Body of pancreas (tissue), 4 donors: ENCODE results near the gene HEXD. TPM values are rescaled to one million over a fixed set of nuclear protein-coding genes. Genes with fewer than 3 reads are reported as not detected.

Source experiments
- ATAC-seq: fragments of 150-250 bp; one replicate; pipeline ENCODE4 v1.9.1; 2016
- DNase-seq, 4 donors: peaks; one replicate each; pipeline ENCODE4 v3.0.0-alpha.2; 2019
- H3K27ac ChIP-seq, 4 donors: fragments of 200-600 bp; sonication (generic); 1 replicate in 3 of 4; 2 replicates in 1 of 4; pipeline versions ENCODE4 v1.5.1 to v1.6.1; 2016 to 2019; ENCODE audit warnings: mild to moderate bottlenecking in 1 of 4, mixed read lengths in 1 of 4, moderate library complexity in 1 of 4
- H3K27me3 ChIP-seq, 2 donors: fragments of 200-600 bp; sonication (generic); one replicate each; pipeline ENCODE4 v1.6.0; 2016; ENCODE audit warnings: mild to moderate bottlenecking in 1 of 2
- H3K36me3 ChIP-seq, 2 donors: fragments of 200-600 bp; sonication (generic); replicated peaks in 1 of 2; 2 replicates each; pipeline ENCODE4 v1.5.1; 2016; ENCODE audit warnings: low read depth in 2 of 2; ENCODE audit not compliant: insufficient read depth in 1 of 2
- H3K4me1 ChIP-seq: fragments of 200-600 bp; sonication (generic); one replicate; pipeline ENCODE4 v1.6.0; 2016
- H3K4me3 ChIP-seq, 2 donors: fragments of 200-600 bp; sonication (generic); 1 replicate in 1 of 2; 2 replicates in 1 of 2; pipeline ENCODE4 v1.5.1; 2016 to 2019
- H3K9me3 ChIP-seq, 3 donors: fragments of 200-600 bp; sonication (generic); 1 replicate in 2 of 3; 2 replicates in 1 of 3; pipeline ENCODE4 v1.5.1; 2016
- POLR2A ChIP-seq, 3 donors: fragments of 450-650 bp; IDR thresholded peaks; one replicate each; pipeline ENCODE4 v1.6.1; 2016; ENCODE audit warnings: antibody characterized with exemption in 3 of 3, mild to moderate bottlenecking in 2 of 3
- WGBS, 2 donors: methylation state at CpG; one replicate each; pipeline ENCODE4 v1.1.5; 2017; 5-methylcytosine and 5-hydroxymethylcytosine counted together
- intact Hi-C: fragments of 100-400 bp; cut with DNase I; formaldehyde crosslinking; loops from one replicate; pipeline ENCODE4 v1.15.1; 2023
- total RNA-seq, 2 donors: library from RNA; depleted of rRNA; stranded (reverse); fragments of >200 nt; gene quantifications; one replicate each; pipeline ENCODE4 v1.1.0, GENCODE V29; 2016
- TF ChIP-seq, protein P1 (sequence below), 7 experiments: fragments of 450-650 bp in 4 of 7; fragments of 200-600 bp in 3 of 7; sonication (generic) in 3 of 7; IDR thresholded peaks; one replicate each; pipeline ENCODE4 v1.5.1; 2016 to 2019; ENCODE audit warnings: antibody characterized with exemption in 7 of 7

The HEXD gene
- total RNA-seq, 2 donors from 2014 or later, result 54.7 to 188 TPM

DNA sequence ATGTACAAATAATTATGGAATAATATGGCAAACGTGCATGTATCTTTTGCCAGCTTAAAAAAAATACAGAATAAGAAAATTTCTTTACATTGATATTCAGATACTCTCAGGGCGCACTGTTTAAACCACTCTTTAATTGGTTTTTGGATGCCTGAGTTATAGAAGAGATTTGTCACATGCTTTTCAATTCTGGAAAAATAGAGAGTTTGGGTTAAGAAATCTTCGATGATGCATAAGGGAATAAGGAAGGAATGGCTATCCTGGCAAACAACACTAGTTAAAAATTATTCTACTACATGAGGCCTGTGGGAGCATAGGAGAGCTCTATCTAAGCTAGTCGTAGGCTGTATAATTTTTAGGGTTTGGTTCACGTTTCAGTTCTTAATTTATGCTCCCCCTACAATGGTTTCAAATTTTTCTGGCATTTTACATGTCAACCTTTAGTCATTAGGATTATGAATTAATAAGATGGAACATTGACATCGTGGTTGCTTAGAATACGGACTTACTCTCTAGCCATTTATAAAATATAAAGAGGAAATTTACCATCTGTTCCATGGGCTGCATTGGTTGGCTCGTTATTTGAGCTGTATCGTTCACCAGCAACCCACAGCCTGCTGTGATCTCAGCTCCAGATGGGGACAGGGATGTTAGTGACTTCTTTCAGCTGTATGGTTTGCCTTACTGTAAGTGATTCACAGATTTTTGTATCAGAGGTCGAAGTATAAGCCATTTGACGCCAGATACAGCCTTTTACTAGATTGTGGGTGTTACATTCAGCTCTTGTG, 56.3 kb downstream of the HEXD start:
- H3K36me3 ChIP-seq, result peaks cover 0 to 18% of the 10 kb centered on the region in 2 donors
- 81 to 84% methylated on average over 11 of the region's 11 CpGs for WGBS, 2 donors

DNA sequence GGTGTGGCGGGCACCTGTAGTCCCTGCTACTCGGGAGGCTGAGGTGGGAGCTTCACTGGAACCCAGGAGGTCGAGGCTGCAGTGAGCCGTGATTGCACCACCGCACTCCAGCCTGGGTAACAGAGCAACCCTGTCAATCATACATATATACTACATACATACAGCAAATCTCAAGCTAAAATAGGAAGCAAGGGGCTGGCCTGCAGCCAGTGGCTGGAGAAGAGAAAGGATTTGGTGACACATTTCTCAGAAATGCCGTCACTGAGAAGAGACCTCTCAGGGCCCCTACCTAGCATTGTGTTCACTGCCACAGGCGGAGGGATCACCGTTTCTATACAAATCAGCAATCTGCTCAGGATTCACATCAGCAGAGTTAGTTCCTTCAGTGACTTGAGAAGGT, 57.3 kb downstream of the HEXD start:
- no peak for ATAC-seq
- TF ChIP-seq POLR2A (IDR thresholded peaks at IDR 0.05), result no peak
- TF ChIP-seq, protein P1, sequence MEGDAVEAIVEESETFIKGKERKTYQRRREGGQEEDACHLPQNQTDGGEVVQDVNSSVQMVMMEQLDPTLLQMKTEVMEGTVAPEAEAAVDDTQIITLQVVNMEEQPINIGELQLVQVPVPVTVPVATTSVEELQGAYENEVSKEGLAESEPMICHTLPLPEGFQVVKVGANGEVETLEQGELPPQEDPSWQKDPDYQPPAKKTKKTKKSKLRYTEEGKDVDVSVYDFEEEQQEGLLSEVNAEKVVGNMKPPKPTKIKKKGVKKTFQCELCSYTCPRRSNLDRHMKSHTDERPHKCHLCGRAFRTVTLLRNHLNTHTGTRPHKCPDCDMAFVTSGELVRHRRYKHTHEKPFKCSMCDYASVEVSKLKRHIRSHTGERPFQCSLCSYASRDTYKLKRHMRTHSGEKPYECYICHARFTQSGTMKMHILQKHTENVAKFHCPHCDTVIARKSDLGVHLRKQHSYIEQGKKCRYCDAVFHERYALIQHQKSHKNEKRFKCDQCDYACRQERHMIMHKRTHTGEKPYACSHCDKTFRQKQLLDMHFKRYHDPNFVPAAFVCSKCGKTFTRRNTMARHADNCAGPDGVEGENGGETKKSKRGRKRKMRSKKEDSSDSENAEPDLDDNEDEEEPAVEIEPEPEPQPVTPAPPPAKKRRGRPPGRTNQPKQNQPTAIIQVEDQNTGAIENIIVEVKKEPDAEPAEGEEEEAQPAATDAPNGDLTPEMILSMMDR (IDR thresholded peaks at IDR 0.05), result no peak
- no peak for DNase-seq
- Histone ChIP-seq H3K4me1 (no peaks in the 10 kb centered on the region), H3K27me3 (no peaks in the 10 kb centered on the region), H3K27ac (no peak overlapping the region), H3K4me3 (no peak overlapping the region), H3K36me3 (peaks cover 0 to 23% of the 10 kb centered on the region in 2 donors), H3K9me3 (no peaks in the 10 kb centered on the region)
- intact Hi-C loops, result no loop called here
- WGBS, 2 donors, result 91 to 96% methylated on average over 8 of the region's 8 CpGs

More for the DNA sequence above, 56.3 kb downstream of the HEXD start:
- Histone ChIP-seq H3K27me3 (no peaks in the 10 kb centered on the region), H3K4me1 (no peaks in the 10 kb centered on the region), H3K9me3 (no peaks in the 10 kb centered on the region), H3K27ac (no peak overlapping the region), H3K4me3 (no peak overlapping the region)
- TF ChIP-seq, protein P1 (IDR thresholded peaks at IDR 0.05), result no peak
- no peak for TF ChIP-seq POLR2A (IDR thresholded peaks at IDR 0.05)
- no peak for ATAC-seq
- intact Hi-C loops, result no loop called here
- no peak for DNase-seq

DNA sequence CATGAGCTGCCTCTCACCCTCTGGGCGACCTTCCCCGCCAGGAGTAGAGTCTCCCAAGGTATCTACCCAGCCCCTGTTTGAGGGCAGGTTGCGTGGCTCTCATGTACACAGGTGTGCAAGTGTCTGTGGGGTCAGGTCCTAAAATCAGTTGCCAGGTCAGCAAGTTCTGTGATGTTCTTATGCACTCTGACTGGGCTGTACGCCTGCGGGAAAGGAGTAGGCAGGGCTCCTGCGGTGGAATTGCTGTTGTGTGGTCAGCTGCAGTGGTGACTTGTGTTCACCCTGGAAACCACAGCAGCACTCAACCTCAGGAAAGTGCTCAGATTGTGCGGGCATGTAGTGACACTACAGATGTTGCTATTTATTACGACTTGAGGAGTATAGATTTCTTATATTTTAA, 59.8 kb downstream of the HEXD start:
- TF ChIP-seq, protein P1 (IDR thresholded peaks at IDR 0.05), result no peak
- no peak for TF ChIP-seq POLR2A (IDR thresholded peaks at IDR 0.05)
- Histone ChIP-seq H3K4me3 (no peak overlapping the region), H3K27me3 (no peaks in the 10 kb centered on the region), H3K27ac (no peak overlapping the region), H3K9me3 (no peaks in the 10 kb centered on the region), H3K36me3 (peaks cover 0 to 22% of the 10 kb centered on the region in 2 donors), H3K4me1 (no peaks in the 10 kb centered on the region)
- ATAC-seq (no peak), DNase-seq (no peak)
- WGBS, 2 donors, result 84 to 92% methylated on average over 7 to 8 of the region's 8 CpGs
- intact Hi-C loops, result no loop called here

DNA sequence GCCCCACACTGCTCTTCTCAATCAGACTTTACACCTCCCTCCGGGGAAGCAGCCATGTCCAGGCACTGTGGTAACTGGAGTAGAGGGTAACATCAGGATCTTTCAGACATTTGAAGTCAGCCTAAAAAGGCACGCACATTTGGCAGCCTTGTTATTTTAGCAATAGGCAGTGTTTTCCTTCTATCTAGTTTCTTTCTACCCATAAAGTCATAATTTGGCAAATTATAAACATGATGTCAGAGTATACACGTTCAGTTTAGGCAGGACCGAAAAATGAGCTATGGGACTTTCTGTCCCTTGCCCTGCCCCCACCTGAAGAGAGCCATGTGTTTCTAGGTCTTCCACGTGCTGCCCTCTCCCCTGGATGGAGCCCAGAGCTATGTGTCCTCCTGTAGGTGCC, 61.5 kb downstream of the HEXD start:
- H3K4me3 ChIP-seq, result no peak overlapping the region
- H3K9me3 ChIP-seq, result no peaks in the 10 kb centered on the region
- no peaks in the 10 kb centered on the region for H3K27me3 ChIP-seq
- no peak for ATAC-seq
- intact Hi-C loops, result no loop called here
- peaks cover 2 to 29% of the 10 kb centered on the region in 2 donors for H3K36me3 ChIP-seq
- DNase-seq, result no peak
- H3K4me1 ChIP-seq, result no peaks in the 10 kb centered on the region
- H3K27ac ChIP-seq, result no peak overlapping the region
- WGBS, 2 donors, result 86 to 92% methylated on average over 5 of the region's 5 CpGs
- TF ChIP-seq, protein P1 (IDR thresholded peaks at IDR 0.05), result no peak
- TF ChIP-seq POLR2A (IDR thresholded peaks at IDR 0.05), result no peak

DNA sequence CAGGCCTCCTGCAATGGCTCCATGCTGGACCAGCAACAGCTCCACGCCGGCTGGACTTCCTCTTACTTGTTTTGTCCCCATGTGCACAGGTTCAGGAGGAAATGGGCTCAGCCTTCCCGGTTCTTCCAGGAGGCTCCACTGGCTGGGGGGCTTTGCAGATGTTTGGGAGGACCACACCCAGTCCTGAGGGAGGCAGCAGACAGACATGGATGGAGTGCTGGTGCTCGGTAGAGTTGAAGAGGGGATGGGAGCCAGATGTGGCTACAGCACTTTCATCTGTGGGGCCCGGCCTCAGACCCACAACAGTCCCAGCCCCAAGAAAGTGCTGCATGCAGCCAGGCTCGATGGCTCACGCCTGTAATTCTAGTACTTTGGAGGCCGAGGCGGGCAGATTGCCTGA, 62.2 kb downstream of the HEXD start:
- ATAC-seq, result no peak
- no peaks in the 10 kb centered on the region for H3K4me1 ChIP-seq
- H3K27ac ChIP-seq, result no peak overlapping the region
- 88 to 89% methylated on average over 4 to 9 of the region's 9 CpGs for WGBS, 2 donors
- TF ChIP-seq POLR2A (IDR thresholded peaks at IDR 0.05), result no peak
- TF ChIP-seq, protein P1 (IDR thresholded peaks at IDR 0.05), result no peak
- intact Hi-C loops, result no loop called here
- no peak overlapping the region for H3K4me3 ChIP-seq
- no peaks in the 10 kb centered on the region for H3K27me3 ChIP-seq
- no peaks in the 10 kb centered on the region for H3K9me3 ChIP-seq
- no peak for DNase-seq
- H3K36me3 ChIP-seq, result peaks cover 5 to 33% of the 10 kb centered on the region in 2 donors
